HG03342 (cell line): ENCODE data around the gene ANKRD42.

Experiments used
- ATAC-seq: cut with Tn5 transposase; IDR thresholded peaks from one replicate; pipeline ENCODE4 v1.9.1; 2021; ENCODE audit warnings: mild to moderate bottlenecking, moderate library complexity; ENCODE audit not compliant: unreplicated experiment

The ANKRD42 gene

GRCh38 chr11:83285151-83285770 is 91.7 kb downstream of the ANKRD42 start:
- peak; percentile 36 for ATAC-seq

GRCh38 chr11:83285771-83286528 is 92.4 kb downstream of the ANKRD42 start, which contains the start of gene CCDC90B:
Gene CCDC90B, minus strand, starts transcription at chr11:83286367. Its CDS starts 395 bp downstream, at chr11:83285972.
- ATAC-seq: peak; percentile 87

GRCh38 chr11:83287631-83288030 is 94.1 kb downstream of the ANKRD42 start:
- no peak for ATAC-seq

- peak; percentile 76 for ATAC-seq
Measured at GRCh38 chr11:83292709-83293456, 99.4 kb downstream of the ANKRD42 start.

GRCh38 chr11:83293457-83293774 is 99.9 kb downstream of the ANKRD42 start:
- ATAC-seq: no peak

- ATAC-seq: no peak
Measured at GRCh38 chr11:83294208-83294607, 100.7 kb downstream of the ANKRD42 start.
